Upper lobe of right lung (tissue), 1 donor: ENCODE results near the gene ASPM. TPM values are rescaled to one million over a fixed set of nuclear protein-coding genes. Genes with fewer than 3 reads are reported as not detected.
"Not testable (repeated sequence)": the region's sequence is repeated elsewhere in the genome, so short reads cannot be mapped to it uniquely, and the experiment has no call there.

Experiments used
- ATAC-seq: fragments of 200-7000 bp; cut with Tn5 transposase; one replicate; pipeline ENCODE4 v1.9.1; 2020; ENCODE audit warnings: mild to moderate bottlenecking, moderate library complexity
- DNase-seq: peaks from one replicate; pipeline ENCODE4 v3.0.0-alpha.2; 2020
- H3K27ac ChIP-seq: fragments of 200-600 bp; one replicate; pipeline ENCODE4 v1.8.0; 2022
- H3K27me3 ChIP-seq: fragments of 200-600 bp; one replicate; pipeline ENCODE4 v1.8.0; 2022; ENCODE audit warnings: mild to moderate bottlenecking
- H3K36me3 ChIP-seq: fragments of 200-600 bp; one replicate; pipeline ENCODE4 v1.8.0; 2022
- H3K4me1 ChIP-seq: fragments of 200-600 bp; one replicate; pipeline ENCODE4 v1.8.0; 2022
- H3K4me3 ChIP-seq: fragments of 200-600 bp; one replicate; pipeline ENCODE4 v1.8.0; 2022; ENCODE audit warnings: mild to moderate bottlenecking
- H3K9me3 ChIP-seq: fragments of 200-600 bp; one replicate; pipeline ENCODE4 v1.8.0; 2022
- intact Hi-C: fragments of 100-400 bp; cut with DNase I; formaldehyde crosslinking; loops from one replicate; pipeline ENCODE4 v1.11.0; 2022
- total RNA-seq: library from RNA; stranded (reverse); fragmentation: NEBNext Ultra II Directional; extraction: Animal tissue kit (Norgen Biotek cat#: 25700); gene quantifications from one replicate; pipeline ENCODE4 v1.2.1, GENCODE V29; 2021
- TF ChIP-seq, protein P1 (sequence below): fragments of 200-600 bp; IDR thresholded peaks from one replicate; pipeline ENCODE4 v1.8.0; 2022; ENCODE audit warnings: antibody characterized with exemption
- donor health status: DM: no; HTN: yes; CAD: no; lungs with severe emphysema.

Gene ASPM
- total RNA-seq, 1 donor from 2014 or later = 0.46 TPM

DNA sequence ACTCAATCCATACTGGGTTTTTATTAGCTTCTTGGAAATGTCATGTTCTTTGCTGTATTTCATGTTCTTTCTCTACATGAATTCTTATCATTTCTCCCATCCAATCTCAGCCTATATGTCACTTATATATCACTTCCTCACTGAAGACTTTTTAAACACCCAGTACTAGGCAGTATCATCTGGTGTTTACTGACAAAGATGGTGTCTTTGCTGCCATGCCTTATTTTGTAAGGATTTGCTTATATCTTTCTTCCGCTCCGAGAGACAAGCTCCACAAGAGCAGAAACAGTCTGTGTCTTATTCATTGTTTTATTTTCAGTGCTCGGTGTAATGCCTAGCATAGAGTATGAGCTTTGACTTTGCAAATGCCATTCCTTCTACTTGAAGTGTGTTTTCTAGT lies 109.6 kb downstream of the ASPM start:
- no peaks in the 10 kb centered on the region for H3K27me3 ChIP-seq
- DNase-seq (no peak), ATAC-seq (no peak)
- H3K27ac ChIP-seq = no peak overlapping the region
- H3K9me3 ChIP-seq = no peaks in the 10 kb centered on the region
- TF ChIP-seq, protein P1, sequence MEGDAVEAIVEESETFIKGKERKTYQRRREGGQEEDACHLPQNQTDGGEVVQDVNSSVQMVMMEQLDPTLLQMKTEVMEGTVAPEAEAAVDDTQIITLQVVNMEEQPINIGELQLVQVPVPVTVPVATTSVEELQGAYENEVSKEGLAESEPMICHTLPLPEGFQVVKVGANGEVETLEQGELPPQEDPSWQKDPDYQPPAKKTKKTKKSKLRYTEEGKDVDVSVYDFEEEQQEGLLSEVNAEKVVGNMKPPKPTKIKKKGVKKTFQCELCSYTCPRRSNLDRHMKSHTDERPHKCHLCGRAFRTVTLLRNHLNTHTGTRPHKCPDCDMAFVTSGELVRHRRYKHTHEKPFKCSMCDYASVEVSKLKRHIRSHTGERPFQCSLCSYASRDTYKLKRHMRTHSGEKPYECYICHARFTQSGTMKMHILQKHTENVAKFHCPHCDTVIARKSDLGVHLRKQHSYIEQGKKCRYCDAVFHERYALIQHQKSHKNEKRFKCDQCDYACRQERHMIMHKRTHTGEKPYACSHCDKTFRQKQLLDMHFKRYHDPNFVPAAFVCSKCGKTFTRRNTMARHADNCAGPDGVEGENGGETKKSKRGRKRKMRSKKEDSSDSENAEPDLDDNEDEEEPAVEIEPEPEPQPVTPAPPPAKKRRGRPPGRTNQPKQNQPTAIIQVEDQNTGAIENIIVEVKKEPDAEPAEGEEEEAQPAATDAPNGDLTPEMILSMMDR = no peak
- H3K36me3 ChIP-seq = no peaks in the 10 kb centered on the region
- intact Hi-C loops = no loop called here
- H3K4me3 ChIP-seq = no peak overlapping the region
- H3K4me1 ChIP-seq = no peaks in the 10 kb centered on the region

DNA sequence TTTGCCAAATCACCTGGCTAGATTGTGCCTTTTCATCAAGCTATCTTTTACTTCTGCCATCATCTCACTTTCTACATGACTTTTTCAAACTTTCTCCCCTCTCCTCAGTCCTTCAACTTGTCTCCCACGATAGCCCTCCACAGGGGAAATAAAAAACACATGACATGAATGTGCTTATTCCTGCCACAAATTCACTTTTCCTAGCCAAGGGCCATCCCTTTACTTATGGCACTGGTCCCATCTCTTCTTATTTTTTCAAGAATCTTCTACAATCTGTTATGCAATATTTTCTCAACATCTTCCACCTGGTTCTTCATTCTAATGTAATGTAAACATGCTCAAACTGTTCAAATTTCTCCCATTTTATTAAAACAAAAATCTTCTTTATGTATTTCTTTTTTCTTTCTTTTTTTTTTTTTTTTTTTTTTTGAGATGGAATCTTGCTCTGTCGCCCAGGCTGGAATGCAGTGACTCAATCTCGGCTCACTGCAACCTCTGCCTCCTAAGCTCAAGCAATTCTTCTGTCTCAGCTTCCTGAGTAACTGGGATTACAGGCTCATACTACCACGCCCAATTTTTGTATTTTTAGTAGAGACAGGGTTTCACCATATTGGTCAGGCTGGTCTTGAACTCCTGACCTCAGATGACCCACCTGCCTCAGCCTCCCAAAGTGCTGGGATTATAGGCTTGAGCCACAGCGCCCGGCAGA lies 111.7 kb downstream of the ASPM start:
- ATAC-seq, H3K9me3 ChIP-seq, H3K27me3 ChIP-seq, H3K4me1 ChIP-seq, H3K27ac ChIP-seq, intact Hi-C loops, H3K36me3 ChIP-seq, DNase-seq, H3K4me3 ChIP-seq: not testable (repeated sequence)

Other genes starting within 250 kb of the ASPM start
- not detected for gene CFHR2, start 202.9 kb downstream of the ASPM start, total RNA-seq
- not detected for gene CFHR5, start 169.1 kb downstream of the ASPM start, total RNA-seq
- gene F13B, start 79.4 kb downstream of the ASPM start, total RNA-seq = not detected
- gene ZBTB41, start 54.6 kb upstream of the ASPM start, total RNA-seq = 14.5 TPM
- gene CRB1, start 121.6 kb upstream of the ASPM start, total RNA-seq = 0.46 TPM